ENCODE results near the gene LINC00237. TPM values are rescaled to one million over a fixed set of nuclear protein-coding genes. Genes with fewer than 3 reads are reported as not detected.
A peak's percentile ranks its signal among the peaks of the same experiment; 100 is the strongest.

Gene LINC00237
- polyA plus RNA-seq (ENCODE audit: insufficient read length) = not detected

- DNase-seq = no peak
Measured at GRCh38 chr20:21106171-21107017, at the start of gene LINC00237. LINC00237 (minus strand) TSS chr20:21106358.

GRCh38 chr20:21155268-21155667 is 49.1 kb upstream of the LINC00237 start:
- DNase-seq = no peak

- no peak for DNase-seq
Measured at GRCh38 chr20:21154692-21155091, 48.5 kb upstream of the LINC00237 start.

DNA sequence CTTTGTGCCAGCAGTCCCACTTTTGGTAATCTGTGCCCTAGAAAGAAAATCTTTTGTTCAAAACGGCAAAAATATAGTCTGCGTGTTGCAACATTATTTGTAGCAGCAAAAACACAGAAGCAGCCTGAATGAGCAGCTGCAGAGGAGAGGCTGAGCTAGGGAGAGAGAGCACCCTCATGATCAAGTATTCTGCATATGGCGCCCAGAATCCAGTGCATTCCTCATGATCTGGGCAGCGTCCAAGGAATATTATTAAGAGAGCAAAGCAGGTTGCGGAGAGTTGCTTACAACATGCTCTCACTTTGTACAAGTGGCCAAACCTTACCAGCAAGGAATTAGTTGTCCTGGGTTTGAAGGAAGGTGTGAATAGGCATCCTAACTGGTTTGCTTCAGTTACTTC is 45.6 kb upstream of the LINC00237 start:
- DNase-seq = no peak

DNA sequence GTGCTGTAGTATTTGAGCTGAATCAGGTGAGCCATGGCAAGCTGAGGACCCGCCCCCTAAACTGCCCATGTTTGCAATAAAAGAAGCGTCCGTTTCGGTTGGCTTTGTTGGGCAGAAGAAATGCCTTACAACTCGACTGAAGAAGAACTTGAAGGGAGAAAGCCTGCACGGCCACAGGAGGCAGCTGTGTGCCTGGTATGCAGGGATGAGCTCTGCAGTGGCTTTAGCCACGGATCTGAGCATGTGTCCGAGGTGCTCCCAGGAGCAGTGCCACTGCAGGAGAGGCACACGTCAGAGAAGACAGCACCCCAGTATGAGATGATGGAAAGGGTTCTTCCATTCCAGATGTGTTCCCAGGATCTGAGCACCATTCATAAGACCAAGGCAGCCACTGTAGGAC is 43.2 kb upstream of the LINC00237 start:
- no peak for DNase-seq

GRCh38 chr20:21147593-21147992 is 41.4 kb upstream of the LINC00237 start:
- DNase-seq = no peak

GRCh38 chr20:21146215-21146614 is 40.1 kb upstream of the LINC00237 start:
- no peak for DNase-seq

DNA sequence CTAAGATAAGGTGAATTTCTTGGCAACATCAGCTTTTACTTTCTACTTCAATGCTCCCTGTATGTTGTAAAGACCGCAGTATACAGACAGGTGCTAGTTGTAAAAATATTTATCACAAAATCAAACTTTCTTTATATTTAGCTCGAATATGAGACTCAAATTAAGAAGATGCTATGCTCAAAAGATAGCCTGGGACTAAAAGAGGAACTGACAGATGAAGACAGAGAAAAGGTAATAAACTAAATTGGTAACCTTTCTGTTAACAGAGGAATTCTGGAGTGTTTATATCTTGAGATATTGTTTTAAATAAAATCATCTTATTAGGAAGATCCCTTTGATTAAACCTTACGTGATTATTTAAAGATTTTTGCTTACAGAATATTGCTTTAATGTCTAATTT is 39.3 kb upstream of the LINC00237 start:
- no peak for DNase-seq

DNA sequence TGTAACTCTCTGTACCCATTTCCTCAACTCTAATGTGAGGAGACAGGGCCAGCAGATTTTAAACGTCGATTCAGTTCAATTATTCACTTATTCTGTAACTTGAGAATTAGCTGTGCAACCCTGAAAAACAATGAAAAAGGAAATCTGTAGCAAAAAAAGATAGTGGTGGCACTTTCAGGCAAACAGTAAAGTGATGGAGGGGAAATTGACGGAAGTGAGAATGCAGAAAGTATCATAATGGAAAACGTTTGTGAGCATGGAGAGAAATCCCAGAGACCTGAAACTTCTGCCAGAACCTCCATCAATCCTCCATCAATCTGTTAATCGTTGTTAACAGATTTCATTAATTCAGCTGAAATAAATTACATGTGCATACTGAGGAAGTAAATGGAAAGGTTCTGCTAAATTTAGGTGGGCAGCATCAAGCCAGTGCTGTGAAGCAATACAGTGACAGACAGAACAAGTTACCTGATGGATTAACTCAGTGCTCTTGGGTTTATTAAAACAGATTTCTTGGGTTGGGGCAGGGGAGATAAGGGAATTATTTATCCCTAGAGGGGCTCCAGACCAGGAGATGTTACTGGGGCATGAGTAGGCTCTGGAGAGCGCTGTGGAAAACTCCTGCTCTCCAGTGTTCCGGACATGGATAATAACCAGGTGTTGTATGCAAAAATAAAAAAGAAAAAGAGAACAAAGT is 37.2 kb upstream of the LINC00237 start:
- DNase-seq = no peak

GRCh38 chr20:21141825-21142224 is 35.7 kb upstream of the LINC00237 start:
- DNase-seq = no peak

- no peak for DNase-seq
Measured at GRCh38 chr20:21139881-21140566, 33.9 kb upstream of the LINC00237 start.

DNA sequence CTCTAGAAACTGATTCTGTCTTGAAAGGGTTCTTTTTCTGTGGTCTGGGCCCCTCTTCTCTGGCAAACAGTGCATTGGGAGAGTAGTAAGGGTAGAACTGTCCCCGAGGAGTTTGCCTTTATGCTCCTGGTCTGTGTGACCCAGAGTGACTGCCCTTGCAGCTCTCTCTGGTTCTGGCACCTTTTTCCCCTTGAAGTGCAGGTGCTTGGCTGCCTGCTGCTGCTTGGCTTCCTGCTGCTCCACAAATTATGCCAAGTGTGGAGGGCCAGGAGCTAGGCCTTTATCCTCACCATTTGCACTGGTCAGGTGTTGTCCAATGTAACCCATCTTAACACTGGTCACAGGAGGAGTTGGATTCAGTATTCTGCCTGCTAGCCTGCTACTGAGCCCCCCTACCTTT is 30.9 kb upstream of the LINC00237 start:
- no peak for DNase-seq

DNA sequence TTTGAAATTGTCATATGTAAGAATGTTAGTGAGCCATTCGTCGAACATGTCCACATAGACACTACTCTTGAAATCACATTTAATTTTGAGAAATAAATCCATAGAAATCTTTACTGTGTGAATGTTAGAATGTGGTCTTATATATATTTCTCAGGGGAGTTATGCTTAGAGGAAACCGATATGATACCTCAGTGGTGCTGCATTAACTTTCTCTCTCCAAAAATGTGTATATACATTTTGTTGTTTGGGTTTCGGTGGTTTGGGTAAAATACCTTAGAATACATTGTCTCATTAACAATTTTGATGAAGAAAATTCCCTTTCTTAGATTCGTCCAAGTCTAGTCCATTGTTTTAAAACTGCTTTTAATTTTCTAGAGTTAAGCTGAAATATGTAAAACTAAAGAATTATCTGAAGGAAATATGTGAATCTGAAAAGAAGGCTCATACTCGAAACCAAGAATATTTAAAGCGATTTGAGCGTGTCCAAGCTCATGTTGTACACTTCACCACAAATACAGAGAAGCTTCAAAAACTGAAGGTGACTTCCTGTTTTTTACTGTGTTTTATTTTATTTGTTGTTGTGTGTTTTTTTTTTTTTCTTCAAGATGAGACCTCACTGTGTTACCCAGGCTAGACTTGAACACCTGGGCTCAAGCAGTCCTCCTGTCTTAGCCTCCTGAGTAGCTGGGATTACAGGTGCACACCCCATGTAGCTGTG is 30.0 kb upstream of the LINC00237 start:
- no peak for DNase-seq

- DNase-seq = no peak
Measured at GRCh38 chr20:21134883-21135493, 28.8 kb upstream of the LINC00237 start.

- DNase-seq = no peak
Measured at GRCh38 chr20:21133917-21134622, 27.9 kb upstream of the LINC00237 start.

- DNase-seq = no peak
Measured at GRCh38 chr20:21133404-21133803, 27.2 kb upstream of the LINC00237 start.

DNA sequence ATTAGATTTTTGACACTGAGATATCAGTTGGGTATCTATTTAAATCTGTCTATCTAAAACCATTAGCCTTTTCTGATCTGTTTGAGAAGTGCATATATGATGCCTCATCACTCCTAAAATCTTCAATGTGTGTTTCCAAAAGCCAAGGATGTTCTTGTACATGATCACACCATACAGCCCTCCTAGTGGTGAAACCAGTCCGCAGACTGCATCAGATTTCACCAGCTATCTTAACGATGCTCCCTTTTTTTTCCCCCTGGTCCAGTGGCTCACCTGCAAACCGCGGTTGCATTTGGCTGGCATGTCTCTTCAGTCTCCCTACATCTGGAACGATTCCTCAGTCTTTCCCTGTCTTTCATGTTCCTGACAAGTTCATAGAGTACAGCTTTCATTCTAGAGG is 23.7 kb upstream of the LINC00237 start:
- DNase-seq = no peak

DNA sequence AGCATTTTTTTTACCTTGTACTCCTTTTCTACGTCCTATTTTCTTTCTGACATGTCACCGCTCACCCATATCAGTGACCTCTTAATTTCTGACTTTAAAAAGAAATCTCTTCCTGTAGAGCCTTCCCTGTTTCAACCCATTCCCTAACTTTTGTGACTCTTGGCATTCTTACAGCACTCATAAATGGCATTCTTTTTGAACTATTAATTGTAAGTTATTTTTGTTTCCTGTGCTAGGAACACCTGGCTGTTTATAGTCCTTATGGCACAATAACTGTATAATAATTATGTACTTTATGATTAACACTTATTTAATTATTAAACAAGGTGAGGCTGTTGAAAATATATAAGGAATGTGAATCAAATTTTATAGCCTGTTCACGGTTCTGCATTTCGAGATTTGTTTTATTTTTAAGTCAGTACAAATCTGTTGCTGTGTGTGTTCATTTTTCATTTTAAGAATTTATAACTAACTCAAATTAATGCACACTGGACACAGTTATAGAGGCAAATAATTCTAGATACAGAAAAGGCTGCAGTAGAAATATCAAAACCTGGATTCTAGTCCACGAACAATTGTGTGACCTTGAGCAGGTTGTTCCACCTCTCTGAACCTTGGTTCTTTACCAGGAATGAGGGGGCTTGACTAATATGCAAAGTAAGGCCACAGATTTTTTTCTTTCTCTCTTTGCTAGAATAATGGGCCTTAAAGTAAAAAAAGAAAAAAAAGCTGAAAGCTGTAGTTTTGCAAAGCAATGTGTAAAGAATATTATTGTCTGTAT is 21.2 kb upstream of the LINC00237 start:
- DNase-seq = no peak

- no peak for DNase-seq
Measured at GRCh38 chr20:21126581-21126870, 20.4 kb upstream of the LINC00237 start.

- peak; percentile 96 for DNase-seq
Measured at GRCh38 chr20:21125849-21126580, 19.9 kb upstream of the LINC00237 start, which contains the start of gene KIZ. KIZ (plus strand) TSS chr20:21126082; CDS start chr20:21126116, 34 bp downstream.

Measured in hindlimb muscle (tissue), 1 donor.